Astrocyte (in vitro differentiated cells and primary cell): ENCODE results near the gene TRIM47. TPM values are rescaled to one million over a fixed set of nuclear protein-coding genes. Genes with fewer than 3 reads are reported as not detected.

Source experiments
- DNase-seq: peaks from one replicate; pipeline ENCODE4 v3.0.0-alpha.2; 2010; ENCODE audit warnings: low read depth
- FAIRE-seq: peaks from 2 replicates; lab custom pipeline; 2011; peaks lifted over from hg19 to GRCh38; lab: Jason Lieb, UNC
- H2AFZ ChIP-seq: 2 replicates; pipeline ENCODE4 v1.6.0; 2012; ENCODE audit warnings: low read depth, low read length, inconsistent platforms
- H3K27ac ChIP-seq: 2 replicates; pipeline ENCODE4 v1.5.1; 2011; ENCODE audit warnings: low read depth, low read length, inconsistent platforms
- H3K27me3 ChIP-seq: 2 replicates; pipeline ENCODE4 v1.6.0; 2011; ENCODE audit warnings: low read length, inconsistent platforms; ENCODE audit not compliant: insufficient read depth
- H3K36me3 ChIP-seq: 2 replicates; pipeline ENCODE4 v1.5.1; 2011; ENCODE audit warnings: low read length, inconsistent platforms; ENCODE audit not compliant: insufficient read depth
- H3K4me1 ChIP-seq: 2 replicates; pipeline ENCODE4 v1.5.1; 2011; ENCODE audit warnings: low read length, inconsistent platforms; ENCODE audit not compliant: insufficient read depth
- H3K4me2 ChIP-seq: 2 replicates; pipeline ENCODE4 v1.6.0; 2012; ENCODE audit warnings: low read length, inconsistent platforms
- H3K4me3 ChIP-seq: 2 replicates; pipeline ENCODE4 v1.5.1; 2011; ENCODE audit warnings: low read depth, mild to moderate bottlenecking, low read length, inconsistent platforms; ENCODE audit not compliant: insufficient read depth
- H3K79me2 ChIP-seq: 2 replicates; pipeline ENCODE4 v1.6.0; 2012; ENCODE audit warnings: mild to moderate bottlenecking, low read length, inconsistent platforms; ENCODE audit not compliant: insufficient read depth
- H3K9ac ChIP-seq: 2 replicates; pipeline ENCODE4 v1.6.0; 2012; ENCODE audit warnings: mild to moderate bottlenecking, low read length, inconsistent platforms
- H3K9me3 ChIP-seq: 2 replicates; pipeline ENCODE4 v1.5.1; 2012; ENCODE audit warnings: low read depth, mild to moderate bottlenecking, low read length, inconsistent platforms; ENCODE audit not compliant: insufficient read depth
- H4K20me1 ChIP-seq: 2 replicates; pipeline ENCODE4 v1.6.0; 2012; ENCODE audit warnings: low read length, inconsistent platforms; ENCODE audit not compliant: insufficient read depth
- H3K27ac Mint-ChIP-seq: one replicate; pipeline ENCODE4 v1.8.0; 2021; ENCODE audit warnings: mild to moderate bottlenecking, mixed read lengths; ENCODE audit not compliant: unreplicated experiment
- H3K27me3 Mint-ChIP-seq: one replicate; pipeline ENCODE4 v1.8.0; 2021; ENCODE audit warnings: low read depth, mixed read lengths; ENCODE audit not compliant: unreplicated experiment
- H3K36me3 Mint-ChIP-seq: one replicate; pipeline ENCODE4 v1.8.0; 2021; ENCODE audit warnings: low read depth, mixed read lengths; ENCODE audit not compliant: unreplicated experiment
- H3K4me1 Mint-ChIP-seq: one replicate; pipeline ENCODE4 v1.8.0; 2021; ENCODE audit warnings: low read depth, mixed read lengths; ENCODE audit not compliant: unreplicated experiment
- H3K4me3 Mint-ChIP-seq: one replicate; pipeline ENCODE4 v1.8.0; 2021; ENCODE audit warnings: mild to moderate bottlenecking, moderate library complexity, mixed read lengths; ENCODE audit not compliant: unreplicated experiment
- H3K9me3 Mint-ChIP-seq: one replicate; pipeline ENCODE4 v1.8.0; 2021; ENCODE audit warnings: mild to moderate bottlenecking, mixed read lengths; ENCODE audit not compliant: unreplicated experiment
- EZH2 ChIP-seq: IDR thresholded peaks from 2 replicates; pipeline ENCODE4 v1.6.1; 2012; ENCODE audit warnings: mild to moderate bottlenecking, low read length, inconsistent platforms; ENCODE audit not compliant: insufficient read depth
- total RNA-seq: library from RNA; stranded (reverse); gene quantifications from 2 replicates; pipeline ENCODE4 v1.2.1, GENCODE V29; 2021
- TF ChIP-seq, protein P1 (sequence below): IDR thresholded peaks from 2 replicates; pipeline ENCODE4 v1.5.1; 2011; ENCODE audit warnings: low read depth, mild to moderate bottlenecking, inconsistent platforms, low read length, moderate library complexity; ENCODE audit not compliant: insufficient read depth

TRIM47 gene
- total RNA-seq, 1 donor from 2014 or later, result 5.9 TPM

GRCh38 chr17:75885431-75885830 is 7.0 kb upstream of the TRIM47 start:
- Mint-ChIP-seq H3K4me1 (no peaks in the 10 kb centered on the region), H3K27ac (no peak overlapping the region), H3K27me3 (peaks cover 17% of the 10 kb centered on the region), H3K4me3 (no peak overlapping the region), H3K36me3 (peaks cover 11% of the 10 kb centered on the region), H3K9me3 (no peaks in the 10 kb centered on the region)
- no peaks in the 10 kb centered on the region for H4K20me1 ChIP-seq
- no peaks in the 10 kb centered on the region for H3K79me2 ChIP-seq
- no peak overlapping the region for H3K9ac ChIP-seq
- H3K4me2 ChIP-seq, result no peak overlapping the region
- no peak for DNase-seq
- H3K27ac ChIP-seq, result no peak overlapping the region
- no peak for TF ChIP-seq EZH2
- TF ChIP-seq, protein P1, sequence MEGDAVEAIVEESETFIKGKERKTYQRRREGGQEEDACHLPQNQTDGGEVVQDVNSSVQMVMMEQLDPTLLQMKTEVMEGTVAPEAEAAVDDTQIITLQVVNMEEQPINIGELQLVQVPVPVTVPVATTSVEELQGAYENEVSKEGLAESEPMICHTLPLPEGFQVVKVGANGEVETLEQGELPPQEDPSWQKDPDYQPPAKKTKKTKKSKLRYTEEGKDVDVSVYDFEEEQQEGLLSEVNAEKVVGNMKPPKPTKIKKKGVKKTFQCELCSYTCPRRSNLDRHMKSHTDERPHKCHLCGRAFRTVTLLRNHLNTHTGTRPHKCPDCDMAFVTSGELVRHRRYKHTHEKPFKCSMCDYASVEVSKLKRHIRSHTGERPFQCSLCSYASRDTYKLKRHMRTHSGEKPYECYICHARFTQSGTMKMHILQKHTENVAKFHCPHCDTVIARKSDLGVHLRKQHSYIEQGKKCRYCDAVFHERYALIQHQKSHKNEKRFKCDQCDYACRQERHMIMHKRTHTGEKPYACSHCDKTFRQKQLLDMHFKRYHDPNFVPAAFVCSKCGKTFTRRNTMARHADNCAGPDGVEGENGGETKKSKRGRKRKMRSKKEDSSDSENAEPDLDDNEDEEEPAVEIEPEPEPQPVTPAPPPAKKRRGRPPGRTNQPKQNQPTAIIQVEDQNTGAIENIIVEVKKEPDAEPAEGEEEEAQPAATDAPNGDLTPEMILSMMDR, result no peak
- no peak overlapping the region for H2AFZ ChIP-seq
- FAIRE-seq, result no peak
- peaks cover 3% of the 10 kb centered on the region for H3K36me3 ChIP-seq
- H3K4me1 ChIP-seq, result no peaks in the 10 kb centered on the region
- peaks cover 5% of the 10 kb centered on the region for H3K27me3 ChIP-seq
- no peaks in the 10 kb centered on the region for H3K9me3 ChIP-seq
- H3K4me3 ChIP-seq, result no peak overlapping the region

DNA sequence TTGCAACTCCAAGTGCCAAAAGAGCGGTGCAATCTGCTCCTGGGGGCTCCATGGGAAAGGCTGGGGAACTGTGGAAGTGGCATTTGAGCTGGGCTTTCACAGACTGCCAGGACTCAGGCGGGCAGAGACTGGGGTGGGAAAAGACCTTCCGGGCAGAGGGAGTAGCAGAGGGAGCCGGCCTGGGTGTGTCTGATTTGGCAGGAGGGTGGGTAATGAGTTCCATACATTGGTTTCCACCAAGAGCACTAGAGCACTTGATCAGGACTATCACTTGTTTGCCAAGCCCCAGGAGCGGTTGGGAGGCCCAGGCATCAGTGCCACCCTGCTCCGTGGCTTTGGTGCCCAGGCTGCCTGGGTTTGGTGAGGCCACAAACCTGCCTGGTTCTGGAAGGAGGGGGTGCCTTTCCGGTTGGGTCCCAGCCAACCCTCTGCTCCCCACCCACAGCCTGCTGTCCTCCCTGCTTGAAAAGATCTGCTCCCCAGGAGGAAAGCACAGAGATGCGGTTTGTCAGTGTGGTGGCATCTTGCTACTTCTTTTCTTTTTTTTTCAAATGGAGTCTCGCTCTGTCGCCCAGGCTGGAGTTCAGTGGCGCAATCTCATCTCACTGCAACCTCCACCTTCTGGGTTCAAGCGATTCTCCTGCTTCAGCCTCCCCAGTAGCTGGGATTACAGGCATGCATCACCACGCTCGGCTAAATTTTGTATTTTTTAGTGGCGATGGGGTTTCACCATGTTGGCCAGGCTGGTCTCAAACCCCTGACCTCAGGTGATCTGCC is 3.5 kb upstream of the TRIM47 start:
- Histone ChIP-seq H3K27ac (no peak overlapping the region), H3K79me2 (no peaks in the 10 kb centered on the region), H2AFZ (no peak overlapping the region), H3K36me3 (no peaks in the 10 kb centered on the region), H3K4me2 (no peak overlapping the region), H3K9me3 (no peaks in the 10 kb centered on the region), H3K4me3 (no peak overlapping the region), H3K4me1 (peaks cover 10% of the 10 kb centered on the region), H4K20me1 (peaks cover 1% of the 10 kb centered on the region), H3K27me3 (peaks cover 5% of the 10 kb centered on the region), H3K9ac (no peak overlapping the region)
- Mint-ChIP-seq H3K4me3 (no peak overlapping the region), H3K36me3 (peaks cover 7% of the 10 kb centered on the region), H3K4me1 (peaks cover 4% of the 10 kb centered on the region), H3K9me3 (no peaks in the 10 kb centered on the region), H3K27ac (no peak overlapping the region), H3K27me3 (peaks cover 20% of the 10 kb centered on the region)
- TF ChIP-seq EZH2, result no peak
- TF ChIP-seq, protein P1, result no peak
- FAIRE-seq, result no peak
- no peak for DNase-seq

DNA sequence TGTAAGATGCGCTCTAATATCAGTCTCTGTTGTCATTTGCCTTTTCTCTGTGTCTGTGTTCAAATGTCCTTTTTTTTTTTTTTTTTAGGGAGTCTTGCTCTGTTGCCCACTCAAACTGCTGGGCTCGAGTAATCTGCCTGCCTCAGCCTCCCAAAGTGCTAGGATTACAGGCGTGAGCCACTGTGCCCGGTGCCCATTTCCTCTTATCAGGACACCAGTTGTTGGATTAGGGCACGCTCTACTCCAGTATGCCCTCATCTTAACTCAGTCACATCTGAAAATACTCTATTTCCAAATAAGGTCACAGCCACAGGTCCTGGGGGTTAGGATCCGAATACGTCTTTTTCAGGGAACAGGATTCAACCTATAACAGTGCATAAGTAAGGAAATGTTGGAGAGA is 1.9 kb upstream of the TRIM47 start:
- H3K36me3 ChIP-seq, result no peaks in the 10 kb centered on the region
- H3K36me3 Mint-ChIP-seq, result peaks cover 2% of the 10 kb centered on the region
- no peak overlapping the region for H2AFZ ChIP-seq
- no peak overlapping the region for H3K4me2 ChIP-seq
- no peak overlapping the region for H3K4me3 ChIP-seq
- no peaks in the 10 kb centered on the region for H3K79me2 ChIP-seq
- peaks cover 4% of the 10 kb centered on the region for H4K20me1 ChIP-seq
- peaks cover 8% of the 10 kb centered on the region for H3K4me1 Mint-ChIP-seq
- no peaks in the 10 kb centered on the region for H3K9me3 ChIP-seq
- no peak overlapping the region for H3K4me3 Mint-ChIP-seq
- FAIRE-seq (no peak), DNase-seq (no peak)
- no peaks in the 10 kb centered on the region for H3K9me3 Mint-ChIP-seq
- H3K27ac ChIP-seq, result no peak overlapping the region
- H3K4me1 ChIP-seq, result peaks cover 25% of the 10 kb centered on the region
- H3K27me3 ChIP-seq, result peaks cover 5% of the 10 kb centered on the region
- no peak overlapping the region for H3K9ac ChIP-seq
- no peak overlapping the region for H3K27ac Mint-ChIP-seq
- TF ChIP-seq, protein P1, result no peak
- TF ChIP-seq EZH2, result no peak
- H3K27me3 Mint-ChIP-seq, result peaks cover 19% of the 10 kb centered on the region
